Dermis microvascular lymphatic vessel endothelial cell (primary cell): Measurements from ENCODE around the gene DYRK3. TPM values are rescaled to one million over a fixed set of nuclear protein-coding genes. Genes with fewer than 3 reads are reported as not detected.

Experiments
- DNase-seq, 2 donors: peaks; one replicate each; pipeline versions ENCODE4 v3.0.0 to v3.0.0-alpha.2; 2010; ENCODE audit warnings: low read depth in 2 of 2
- total RNA-seq: library from RNA; depleted of rRNA; stranded (reverse); fragments of >200 nt; gene quantifications from 2 replicates; pipeline ENCODE4 v1.2.1, GENCODE V29; 2014

Gene DYRK3
- total RNA-seq, 1 donor from 2014 or later = 15.5 TPM

- DNase-seq = no peak
Observed at GRCh38 chr1:206660136-206660535, 24.8 kb downstream of the DYRK3 start.

DNA sequence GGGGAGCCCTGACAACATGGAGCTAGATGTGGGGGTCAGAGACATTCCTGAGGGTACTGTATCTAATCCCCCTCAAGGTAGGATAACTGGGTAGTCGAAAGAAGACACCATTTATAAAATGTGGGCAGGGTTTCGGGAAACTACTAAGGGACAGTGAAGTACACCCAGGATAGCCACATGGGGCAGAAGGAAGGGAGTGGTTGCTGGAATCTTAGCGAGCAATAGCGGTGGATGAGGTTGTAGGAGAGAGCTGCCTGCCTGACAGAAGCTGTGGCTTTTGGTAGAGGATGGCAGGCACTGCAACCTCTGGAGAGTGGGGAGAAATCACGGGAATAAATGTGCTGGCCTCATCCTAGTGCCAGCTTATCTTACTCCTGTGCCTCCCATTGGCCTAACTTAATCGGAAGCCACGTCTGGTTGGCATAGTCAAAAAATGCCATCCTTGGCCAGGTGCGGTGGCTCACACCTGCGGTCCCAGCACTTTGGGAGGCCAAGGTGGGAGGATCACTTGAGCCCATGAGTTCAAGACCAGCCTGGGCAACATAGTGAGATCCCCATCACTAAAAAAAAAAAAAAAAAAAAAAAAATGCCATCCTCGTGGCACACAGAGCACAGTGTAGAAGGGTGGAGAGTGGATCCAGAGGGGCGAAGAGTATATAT is 26.0 kb downstream of the DYRK3 start:
- no peak for DNase-seq

- DNase-seq = no peak
Observed at GRCh38 chr1:206662396-206663092, 27.2 kb downstream of the DYRK3 start.

- no peak for DNase-seq
Observed at GRCh38 chr1:206663362-206663761, 28.0 kb downstream of the DYRK3 start.

DNA sequence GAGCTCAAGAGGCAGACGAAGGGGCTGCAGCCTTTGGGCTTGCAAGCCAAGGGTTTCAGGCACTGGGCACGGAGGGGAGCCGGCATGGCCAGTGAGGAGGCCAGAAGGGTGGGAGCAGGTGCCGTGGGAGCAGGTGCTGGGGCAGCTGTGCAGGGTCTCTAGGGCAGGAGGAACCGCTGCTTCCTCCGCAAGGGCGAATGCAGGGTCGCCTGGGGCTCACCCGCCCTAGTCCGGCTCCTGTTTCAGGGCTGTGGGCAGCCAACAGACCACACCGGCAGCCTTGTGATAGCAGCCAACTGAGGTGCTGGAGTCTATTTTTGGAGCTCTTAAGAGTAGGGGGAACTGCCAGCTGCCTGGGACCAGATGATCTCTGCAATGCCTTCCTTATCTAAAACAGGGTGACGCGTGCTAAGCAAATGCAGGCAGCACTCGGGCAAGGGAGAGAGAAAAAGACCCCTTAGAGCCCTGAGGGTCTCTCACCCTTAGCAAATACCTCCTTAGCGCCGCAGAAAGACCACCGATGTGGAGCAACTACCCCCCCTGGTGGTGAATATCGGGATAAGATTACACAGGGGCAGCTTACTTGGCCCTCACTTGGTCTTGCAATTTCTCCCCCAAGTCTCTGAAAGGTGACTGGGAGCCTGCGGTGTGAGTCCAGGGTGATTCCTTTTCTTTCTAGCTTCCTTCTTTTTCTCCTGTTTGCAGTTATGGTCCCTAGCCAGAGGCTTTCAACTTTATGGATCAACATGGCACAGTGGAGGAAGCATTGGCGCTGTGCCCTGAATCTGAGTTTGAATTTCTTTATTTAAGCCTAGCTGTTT is 28.7 kb downstream of the DYRK3 start:
- peak in 1 of 2 donors; percentile 68 for DNase-seq

GRCh38 chr1:206664740-206665139 is 29.4 kb downstream of the DYRK3 start:
- DNase-seq = no peak

GRCh38 chr1:206666031-206666561 is 30.8 kb downstream of the DYRK3 start:
- no peak for DNase-seq

- no peak for DNase-seq
Observed at GRCh38 chr1:206666954-206667665, 31.8 kb downstream of the DYRK3 start.

- no peak for DNase-seq
Observed at GRCh38 chr1:206668351-206668750, 33.0 kb downstream of the DYRK3 start.

- DNase-seq = no peak
Observed at GRCh38 chr1:206668874-206669410, 33.6 kb downstream of the DYRK3 start.

GRCh38 chr1:206672011-206672688 is 36.8 kb downstream of the DYRK3 start:
- DNase-seq = no peak

DNA sequence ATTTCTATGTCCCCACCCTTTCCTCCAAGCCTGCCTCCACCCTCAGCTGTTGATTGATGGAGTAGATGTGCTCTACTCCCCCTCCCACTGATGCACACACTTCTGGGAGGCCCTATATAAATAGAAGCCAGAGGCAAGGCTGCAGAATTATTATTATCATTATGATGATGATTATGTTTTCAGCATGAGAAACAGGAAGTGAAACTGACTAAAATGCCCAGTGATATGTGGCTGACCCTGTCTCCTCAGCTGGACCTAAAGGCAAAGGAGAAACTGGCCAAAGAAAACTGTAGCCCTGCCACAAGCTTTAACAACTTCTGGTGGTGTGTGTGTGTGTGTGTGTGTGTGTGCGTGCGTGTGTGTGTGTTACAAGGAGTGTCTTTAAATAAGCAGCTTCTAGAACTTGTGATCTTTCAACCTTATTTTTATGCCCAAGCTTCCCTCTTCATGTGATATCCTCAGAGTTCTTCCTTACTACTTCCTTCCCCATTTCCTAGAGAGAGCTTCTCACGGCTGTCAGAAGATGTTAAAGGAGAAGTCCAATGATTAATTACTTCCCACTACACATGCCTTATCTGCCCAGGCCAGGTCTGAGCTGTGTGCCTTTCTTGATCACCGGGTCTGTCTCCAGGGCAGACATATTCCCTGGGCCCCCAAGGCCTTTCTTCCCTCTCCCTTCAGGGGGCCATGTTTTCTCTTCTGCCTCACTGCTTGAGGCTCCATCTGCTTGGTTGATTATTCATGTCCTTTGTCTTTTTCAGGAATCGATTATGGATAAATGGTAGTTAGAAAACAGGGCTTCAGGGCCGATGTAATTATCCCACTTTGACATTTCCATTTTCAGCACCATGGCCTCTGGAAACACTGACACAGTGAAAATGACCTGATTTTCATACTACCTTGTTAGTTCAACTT is 37.8 kb downstream of the DYRK3 start:
- peak in 1 of 2 donors; percentile 39 for DNase-seq

DNA sequence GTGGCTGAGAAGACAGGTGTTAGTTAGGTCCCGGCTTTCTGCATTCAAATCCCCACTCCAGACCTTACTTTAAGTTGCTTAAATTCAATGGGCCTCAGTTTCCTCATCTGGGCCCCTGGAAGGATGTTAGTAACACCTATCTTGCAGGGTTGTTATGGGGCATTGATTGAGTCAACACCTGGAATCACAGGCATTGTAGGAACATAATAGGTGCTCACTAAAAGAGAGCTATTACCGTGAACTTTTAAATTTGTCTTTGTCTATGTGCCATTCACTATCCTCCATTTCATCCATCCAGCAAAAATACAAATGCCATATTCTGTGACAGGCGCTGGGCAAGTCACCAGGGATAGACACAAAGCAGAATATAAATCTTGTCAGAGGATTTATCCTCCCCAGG is 38.9 kb downstream of the DYRK3 start:
- no peak for DNase-seq

DNA sequence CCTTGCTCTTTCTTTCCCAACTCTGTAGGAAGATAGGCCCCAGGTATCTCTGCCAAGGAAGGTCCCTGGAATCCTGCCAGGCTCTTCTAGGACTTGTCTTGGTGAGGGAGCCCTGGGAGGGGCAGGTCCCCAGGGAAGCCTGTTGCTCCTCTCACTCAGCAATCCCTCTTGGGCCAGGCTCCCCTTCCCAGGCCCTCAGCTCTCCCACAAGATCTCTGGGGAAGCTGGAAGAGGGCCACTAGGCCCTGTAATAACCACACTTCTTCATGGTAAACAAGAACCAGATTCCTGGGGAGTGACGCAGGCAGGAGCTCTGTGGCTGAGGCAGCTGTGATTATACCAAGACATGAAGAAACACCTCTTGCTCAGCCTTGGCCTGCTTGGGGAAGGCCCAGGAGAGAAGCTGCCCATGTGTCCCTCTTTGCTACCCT is 39.4 kb downstream of the DYRK3 start:
- DNase-seq = no peak

DNA sequence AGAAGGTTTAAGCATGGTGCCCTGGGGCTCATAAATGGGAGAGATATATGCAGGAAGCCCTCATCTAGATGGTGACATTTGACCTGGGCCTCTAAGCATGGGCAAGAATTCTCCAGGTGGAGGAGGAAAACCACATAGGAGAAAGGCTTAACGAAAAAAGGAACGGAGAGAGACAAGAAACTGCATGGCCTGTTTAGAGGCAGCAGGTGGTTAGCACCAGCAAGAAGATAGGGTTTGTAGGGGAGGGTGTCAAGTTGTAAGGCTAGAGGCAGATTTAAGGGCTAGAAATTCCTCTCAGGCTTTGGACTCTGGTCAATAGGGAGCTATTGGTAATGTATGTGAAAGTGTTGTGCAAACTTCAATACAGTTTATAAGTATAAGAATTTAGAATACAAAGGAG is 41.2 kb downstream of the DYRK3 start:
- DNase-seq = no peak

DNA sequence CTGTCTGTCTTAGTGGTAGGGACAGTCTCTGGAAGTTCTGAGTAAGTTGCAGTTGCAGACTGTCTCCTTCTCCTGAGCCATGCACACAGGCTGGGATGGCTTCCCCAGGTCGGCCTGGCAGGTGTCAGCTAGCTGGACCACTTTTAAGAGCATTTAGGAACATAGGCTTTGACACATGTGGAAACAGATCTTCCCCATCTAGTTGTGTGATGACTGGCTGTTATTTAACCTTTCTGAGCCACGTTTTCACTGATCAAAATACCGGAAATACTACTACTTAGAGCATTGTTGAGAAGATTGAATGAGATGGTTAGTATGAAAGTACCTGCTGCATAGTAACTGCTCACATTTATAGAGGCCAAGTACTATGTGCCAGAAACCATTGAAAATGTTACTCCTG is 43.2 kb downstream of the DYRK3 start:
- no peak for DNase-seq

DNA sequence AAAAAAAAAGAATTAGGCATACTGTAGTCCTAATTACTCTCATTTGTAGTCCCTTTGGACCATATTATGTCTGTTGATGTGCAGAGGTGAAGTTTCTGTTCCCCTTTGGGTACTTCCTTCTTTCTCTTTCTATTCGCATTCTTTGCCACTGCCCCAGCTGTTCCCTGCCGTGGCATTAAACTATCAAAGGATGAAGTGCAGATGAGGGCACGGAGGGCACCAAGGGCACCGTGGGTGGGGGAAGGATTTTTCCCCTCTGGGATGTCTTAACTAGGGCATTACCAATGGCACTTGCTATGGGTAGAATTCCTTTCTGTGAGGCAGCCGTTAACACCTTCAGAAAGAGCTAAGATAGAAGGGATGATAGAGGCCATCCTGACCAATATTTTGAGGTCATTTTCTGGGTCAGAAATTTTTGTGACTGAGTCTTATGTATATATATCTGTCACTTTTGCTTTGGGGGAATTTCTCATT is 44.4 kb downstream of the DYRK3 start:
- DNase-seq = no peak

DNA sequence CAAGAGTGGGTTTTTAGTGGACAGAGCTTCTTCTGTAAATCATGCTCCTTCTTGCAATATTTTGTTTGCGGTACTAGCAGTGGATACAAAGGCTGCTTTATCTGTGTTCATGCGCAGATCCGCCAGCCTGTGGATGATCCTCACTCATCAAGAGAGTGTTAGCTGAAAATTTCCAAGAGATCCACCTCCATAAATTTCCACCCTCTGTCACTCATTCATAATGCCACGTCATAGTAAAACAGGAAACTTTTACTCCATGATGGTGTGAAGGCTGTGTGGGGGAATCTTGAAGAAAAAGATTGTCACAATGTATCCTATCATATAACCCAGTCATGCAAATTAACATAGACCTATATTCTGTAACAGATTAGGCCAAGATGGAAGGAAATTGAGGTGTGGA is 44.9 kb downstream of the DYRK3 start:
- no peak for DNase-seq

GRCh38 chr1:206681359-206681758 is 46.0 kb downstream of the DYRK3 start:
- no peak for DNase-seq
